Activated CD4-positive, alpha-beta T cell treated with anti-CD3 and anti-CD28 coated beads, Interleukin-2, amount 10 ng/mL, durations not matched to agents 7 days and 5 days (primary cell): ENCODE data around the gene DMRT1. TPM values are rescaled to one million over a fixed set of nuclear protein-coding genes. Genes with fewer than 3 reads are reported as not detected.
"Not testable (repeated sequence)": the region's sequence is repeated elsewhere in the genome, so short reads cannot be mapped to it uniquely, and the experiment has no call there.

ENCODE experiments used
- CTCF ChIA-PET: fragments of 350-600 bp; sonication (Branson Sonifier 250); formaldehyde crosslinking; loops from one replicate; lab custom pipeline; 2021; ENCODE audit warnings: antibody characterized with exemption; lab: Charles Lee
- POLR2A ChIA-PET: fragments of 350-600 bp; sonication (Branson Sonifier 250); formaldehyde crosslinking; loops from one replicate; lab custom pipeline; 2021; ENCODE audit warnings: antibody characterized with exemption; lab: Charles Lee
- DNase-seq: peaks from one replicate; pipeline ENCODE4 v3.0.0-alpha.2; 2020
- H3K27ac Mint-ChIP-seq: one replicate; pipeline ENCODE4 v1.8.0; 2021; ENCODE audit warnings: mild to moderate bottlenecking, moderate library complexity, mixed read lengths
- H3K27me3 Mint-ChIP-seq: one replicate; pipeline ENCODE4 v1.8.0; 2021; ENCODE audit warnings: mixed read lengths
- H3K36me3 Mint-ChIP-seq: one replicate; pipeline ENCODE4 v1.8.0; 2021; ENCODE audit warnings: low read depth, mixed read lengths
- H3K4me1 Mint-ChIP-seq: one replicate; pipeline ENCODE4 v1.8.0; 2021; ENCODE audit warnings: mixed read lengths
- H3K4me3 Mint-ChIP-seq: one replicate; pipeline ENCODE4 v1.8.0; 2021; ENCODE audit warnings: mild to moderate bottlenecking, moderate library complexity, mixed read lengths
- H3K9me3 Mint-ChIP-seq: one replicate; pipeline ENCODE4 v1.8.0; 2021; ENCODE audit warnings: mixed read lengths
- total RNA-seq, 2 experiments: library from RNA; stranded (reverse); gene quantifications; one replicate each; pipeline ENCODE4 v1.2.3, GENCODE V29; 2021

DMRT1 gene
- total RNA-seq, 2 experiments from 2014 or later: not detected

DNA sequence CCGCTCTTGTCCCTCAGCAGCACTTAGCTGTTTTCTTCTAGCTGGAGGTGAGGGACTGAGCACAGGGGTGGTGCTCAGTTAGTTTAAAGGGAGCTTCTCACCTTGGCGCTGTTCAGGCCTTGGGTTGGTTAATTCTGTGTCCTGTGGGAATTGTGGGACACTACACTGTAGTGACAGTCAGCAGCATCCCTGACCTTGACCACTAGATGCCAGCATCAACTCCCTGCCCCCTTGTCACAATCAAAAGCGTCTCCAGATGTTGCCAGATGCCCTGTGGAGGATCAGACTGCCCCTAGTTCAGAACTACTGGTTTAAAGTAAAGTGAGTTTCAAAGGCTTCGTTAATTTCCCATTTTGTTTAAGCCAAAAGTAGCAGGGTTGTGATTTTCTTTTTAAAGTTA, 69.5 kb downstream of the DMRT1 start:
- H3K4me3 Mint-ChIP-seq: no peak overlapping the region
- CTCF ChIA-PET: no interaction called here
- peaks cover 35% of the 10 kb centered on the region for H3K27me3 Mint-ChIP-seq
- H3K36me3 Mint-ChIP-seq: no peaks in the 10 kb centered on the region
- H3K27ac Mint-ChIP-seq: no peak overlapping the region
- no peaks in the 10 kb centered on the region for H3K9me3 Mint-ChIP-seq
- DNase-seq: no peak
- POLR2A ChIA-PET: no interaction called here
- no peaks in the 10 kb centered on the region for H3K4me1 Mint-ChIP-seq

DNA sequence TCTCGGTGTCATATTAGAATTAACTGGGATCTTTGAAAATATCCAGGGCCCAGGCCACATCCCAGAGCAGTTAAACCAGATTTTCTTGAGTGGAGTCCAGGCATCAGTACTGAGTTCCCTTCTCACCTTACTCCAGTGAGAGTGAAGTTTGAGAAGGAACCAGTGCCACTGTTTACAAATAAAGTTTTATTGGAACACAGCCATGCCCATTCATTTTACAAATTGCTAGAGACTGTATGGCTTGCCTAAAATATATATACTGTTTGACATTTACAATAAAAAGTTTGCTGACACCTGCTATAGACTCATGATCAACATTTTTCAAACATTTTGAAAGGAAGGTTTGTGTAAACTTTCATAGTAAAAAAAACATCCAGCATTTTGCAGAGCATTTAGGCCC, 71.3 kb downstream of the DMRT1 start:
- H3K4me3 Mint-ChIP-seq: no peak overlapping the region
- no peaks in the 10 kb centered on the region for H3K4me1 Mint-ChIP-seq
- ChIA-PET POLR2A (no interaction called here), CTCF (no interaction called here)
- H3K36me3 Mint-ChIP-seq: no peaks in the 10 kb centered on the region
- no peaks in the 10 kb centered on the region for H3K9me3 Mint-ChIP-seq
- H3K27ac Mint-ChIP-seq: no peak overlapping the region
- H3K27me3 Mint-ChIP-seq: peaks cover 23% of the 10 kb centered on the region
- no peak for DNase-seq

DNA sequence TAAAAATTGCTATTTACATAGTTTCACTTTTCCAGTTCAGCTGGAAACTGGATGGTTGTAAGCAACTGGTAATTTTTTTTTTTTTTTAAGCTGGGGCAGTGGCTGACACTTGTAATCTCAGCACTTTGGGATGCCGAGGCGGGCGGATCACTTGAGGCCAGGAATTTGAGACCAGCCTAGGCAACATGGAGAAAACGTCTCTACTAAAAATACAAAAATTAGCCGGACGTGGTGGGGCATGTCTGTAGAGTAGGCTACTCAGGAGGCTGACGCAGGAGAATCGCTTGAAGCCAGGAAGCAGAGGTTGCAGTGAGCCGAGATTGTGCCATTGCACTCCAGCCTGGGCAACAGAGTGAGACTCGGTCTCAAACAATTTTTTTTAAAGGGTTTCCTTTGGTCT, 72.0 kb downstream of the DMRT1 start:
- H3K4me3 Mint-ChIP-seq, H3K4me1 Mint-ChIP-seq, H3K36me3 Mint-ChIP-seq, DNase-seq, H3K9me3 Mint-ChIP-seq, POLR2A ChIA-PET, CTCF ChIA-PET, H3K27ac Mint-ChIP-seq: not testable (repeated sequence)
- H3K27me3 Mint-ChIP-seq: peaks cover 18% of the 10 kb centered on the region

DNA sequence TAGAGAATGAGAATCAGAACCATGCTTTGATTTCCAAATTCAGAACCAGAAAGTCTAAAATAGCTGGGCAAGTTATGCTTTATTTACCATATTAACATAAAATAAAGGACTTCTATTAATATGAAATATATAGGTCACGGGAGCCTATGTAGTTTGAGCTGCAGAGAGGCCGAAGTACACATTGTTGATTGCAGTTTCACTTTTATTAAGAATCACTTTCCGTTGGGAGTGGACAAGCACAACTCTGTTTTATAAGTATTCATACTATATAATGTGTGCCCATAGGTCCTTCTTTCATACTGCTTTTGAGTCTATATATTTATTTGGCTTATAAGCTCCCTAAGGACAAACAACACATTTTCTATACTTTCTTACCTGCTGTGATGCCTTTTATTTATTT, 76.2 kb downstream of the DMRT1 start:
- POLR2A ChIA-PET: no interaction called here

DNA sequence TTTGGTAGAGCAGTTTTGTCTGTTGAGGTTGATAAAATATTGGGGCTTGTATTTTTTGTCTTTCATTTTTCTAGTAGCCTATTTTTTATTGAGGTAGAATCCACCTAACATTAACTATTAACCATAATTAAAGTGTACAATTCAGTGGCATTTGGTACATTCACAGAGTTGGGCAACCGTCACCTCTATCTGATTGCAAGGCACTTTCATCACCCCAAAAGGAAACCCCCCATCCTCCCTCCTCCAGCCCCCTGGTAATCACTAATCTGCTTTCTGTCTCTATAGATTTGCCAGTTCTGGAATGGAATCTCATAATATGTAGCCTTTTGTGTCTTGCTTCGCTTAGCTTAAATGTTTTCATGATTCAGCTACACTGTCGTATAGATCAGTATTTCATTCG, 79.4 kb downstream of the DMRT1 start:
- no peaks in the 10 kb centered on the region for H3K9me3 Mint-ChIP-seq
- H3K4me3 Mint-ChIP-seq: no peak overlapping the region
- POLR2A ChIA-PET: no interaction called here
- peaks cover 4% of the 10 kb centered on the region for H3K27me3 Mint-ChIP-seq
- H3K27ac Mint-ChIP-seq: no peak overlapping the region
- H3K4me1 Mint-ChIP-seq: no peaks in the 10 kb centered on the region
- CTCF ChIA-PET: no interaction called here
- H3K36me3 Mint-ChIP-seq: no peaks in the 10 kb centered on the region
- DNase-seq: no peak

More for the DNA sequence above, 76.2 kb downstream of the DMRT1 start:
- Mint-ChIP-seq H3K27ac (no peak overlapping the region), H3K9me3 (no peaks in the 10 kb centered on the region), H3K27me3 (no peaks in the 10 kb centered on the region), H3K4me1 (no peaks in the 10 kb centered on the region), H3K4me3 (no peak overlapping the region), H3K36me3 (no peaks in the 10 kb centered on the region)
- DNase-seq: no peak
- CTCF ChIA-PET: interaction anchor here (1.0 kb wide), 1 partner anchor 88 kb away, joined by 3 read pairs; no protein-coding TSS in a partner anchor

DNA sequence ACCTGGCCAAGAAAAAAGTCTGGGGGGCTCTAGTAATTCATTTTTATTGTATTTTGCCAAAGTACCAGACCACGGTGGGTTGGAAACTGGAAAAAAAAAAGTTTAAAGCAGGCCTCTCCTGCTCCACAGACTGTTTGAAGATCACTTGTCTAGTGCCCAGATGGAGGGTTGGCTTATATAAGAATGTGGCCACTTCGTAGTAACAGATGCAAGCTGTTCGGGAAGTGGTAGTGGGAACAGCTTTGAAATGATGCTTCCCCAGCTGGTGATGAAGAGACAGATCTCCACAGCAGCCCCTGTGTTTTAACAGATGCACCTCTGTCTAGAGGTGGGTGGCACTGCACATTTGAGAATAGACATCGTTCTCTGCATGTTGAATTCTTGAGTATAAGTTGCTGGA, 80.7 kb downstream of the DMRT1 start:
- no peaks in the 10 kb centered on the region for H3K9me3 Mint-ChIP-seq
- ChIA-PET CTCF (no interaction called here), POLR2A (no interaction called here)
- H3K36me3 Mint-ChIP-seq: no peaks in the 10 kb centered on the region
- DNase-seq: no peak
- H3K4me3 Mint-ChIP-seq: no peak overlapping the region
- peaks cover 4% of the 10 kb centered on the region for H3K27me3 Mint-ChIP-seq
- no peaks in the 10 kb centered on the region for H3K4me1 Mint-ChIP-seq
- no peak overlapping the region for H3K27ac Mint-ChIP-seq

DNA sequence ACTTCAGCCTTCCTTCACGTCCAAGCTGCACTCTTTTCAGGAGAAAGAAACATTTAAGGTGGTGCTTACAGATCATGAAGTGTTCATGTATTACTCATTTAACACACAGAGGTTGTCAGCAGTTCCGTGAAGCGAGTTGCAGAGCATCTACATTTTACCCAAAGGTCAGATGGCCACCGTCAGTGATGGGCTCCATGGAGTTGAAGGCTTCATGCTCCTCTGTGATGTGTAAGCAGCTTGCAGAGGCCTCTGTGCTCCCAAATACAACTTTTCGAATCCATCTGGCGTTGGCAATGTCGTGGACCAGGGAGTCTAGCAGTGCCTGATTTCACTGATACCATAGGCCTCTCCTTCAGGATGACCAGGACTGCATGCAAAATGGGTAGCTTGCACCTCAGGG, 81.2 kb downstream of the DMRT1 start:
- Mint-ChIP-seq H3K9me3 (no peaks in the 10 kb centered on the region), H3K27me3 (peaks cover 7% of the 10 kb centered on the region), H3K36me3 (no peaks in the 10 kb centered on the region), H3K4me3 (no peak overlapping the region), H3K4me1 (no peaks in the 10 kb centered on the region), H3K27ac (no peak overlapping the region)
- ChIA-PET POLR2A (no interaction called here), CTCF (no interaction called here)
- no peak for DNase-seq

DNA sequence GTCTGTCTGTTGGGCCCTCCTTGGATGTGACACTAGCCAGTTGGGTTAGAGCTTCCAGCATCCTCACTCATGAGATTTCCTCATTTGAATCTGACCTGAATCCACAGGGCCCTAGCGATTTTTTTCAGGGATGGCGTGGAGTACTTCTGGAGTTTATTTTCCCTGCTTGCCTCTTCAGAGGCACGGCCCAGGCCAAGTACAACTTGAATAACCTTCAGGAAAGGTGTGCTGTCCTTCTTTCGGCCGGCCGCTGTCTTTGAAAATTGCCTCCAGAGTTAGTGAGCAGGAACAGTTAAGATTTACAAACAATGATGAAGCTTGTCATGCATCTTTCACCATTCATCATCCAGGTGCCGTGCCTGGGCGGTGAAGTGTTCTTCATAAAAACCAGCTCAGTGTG, 85.5 kb downstream of the DMRT1 start:
- H3K36me3 Mint-ChIP-seq: no peaks in the 10 kb centered on the region
- no peaks in the 10 kb centered on the region for H3K4me1 Mint-ChIP-seq
- H3K27me3 Mint-ChIP-seq: peaks cover 10% of the 10 kb centered on the region
- H3K4me3 Mint-ChIP-seq: no peak overlapping the region
- ChIA-PET CTCF (no interaction called here), POLR2A (no interaction called here)
- no peaks in the 10 kb centered on the region for H3K9me3 Mint-ChIP-seq
- DNase-seq: no peak
- H3K27ac Mint-ChIP-seq: no peak overlapping the region

DNA sequence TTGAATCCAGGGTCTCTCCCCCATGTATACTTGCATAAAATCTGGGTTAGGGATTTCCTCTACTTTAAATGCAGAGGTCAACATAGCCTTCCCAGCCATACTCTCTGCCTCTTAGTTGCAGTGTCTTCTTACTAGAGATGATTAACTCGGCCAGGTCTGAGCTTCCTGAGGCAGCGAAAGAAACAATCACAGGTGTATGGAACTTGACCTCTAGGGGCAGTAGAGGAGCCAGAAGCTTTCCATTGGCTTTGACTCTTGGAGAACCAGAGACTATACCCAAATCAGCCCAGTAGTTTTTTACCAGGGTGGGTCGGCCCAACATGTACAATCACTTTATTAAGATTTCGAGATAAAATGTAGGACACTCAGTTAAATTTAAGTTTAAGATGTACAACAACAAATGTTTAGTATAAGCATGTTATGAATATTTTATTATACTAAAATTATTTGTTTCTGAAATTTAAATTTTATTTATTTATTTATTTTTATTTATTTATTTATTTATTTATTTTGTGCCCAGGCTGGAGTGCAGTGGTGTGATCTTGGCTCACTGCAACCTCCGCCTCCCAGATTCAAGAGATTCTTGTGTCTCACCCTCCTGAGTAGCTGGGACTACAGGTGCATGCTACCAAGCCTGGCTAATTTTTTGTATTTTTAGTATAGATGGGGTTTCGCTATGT, 87.0 kb downstream of the DMRT1 start:
- no peak overlapping the region for H3K4me3 Mint-ChIP-seq
- peaks cover 10% of the 10 kb centered on the region for H3K27me3 Mint-ChIP-seq
- DNase-seq: peak; percentile 11
- no peaks in the 10 kb centered on the region for H3K36me3 Mint-ChIP-seq
- ChIA-PET POLR2A (no interaction called here), CTCF (no interaction called here)
- H3K4me1 Mint-ChIP-seq: no peaks in the 10 kb centered on the region
- H3K27ac Mint-ChIP-seq: no peak overlapping the region
- H3K9me3 Mint-ChIP-seq: no peaks in the 10 kb centered on the region

DNA sequence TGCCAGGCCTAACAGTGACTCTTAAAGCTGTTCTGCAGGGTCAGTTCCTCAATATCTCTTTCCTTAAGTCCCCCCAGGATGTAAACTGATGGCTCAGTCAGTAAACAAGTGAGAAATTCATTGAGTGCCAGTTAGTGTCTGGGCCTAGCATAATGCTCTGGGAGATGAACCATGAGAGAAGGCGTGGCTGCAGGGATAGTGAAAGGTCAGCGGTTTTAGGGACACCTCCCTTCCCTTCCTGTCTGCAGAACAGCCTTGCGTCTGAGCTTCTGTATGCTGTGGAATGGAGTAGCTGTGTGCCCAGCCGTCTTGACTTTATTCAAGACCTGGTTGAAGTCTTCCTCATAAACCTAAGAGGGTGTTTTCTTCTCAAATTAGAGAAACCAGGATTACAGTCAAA, 88.2 kb downstream of the DMRT1 start:
- Mint-ChIP-seq H3K4me3 (no peak overlapping the region), H3K27ac (no peak overlapping the region), H3K9me3 (no peaks in the 10 kb centered on the region), H3K36me3 (no peaks in the 10 kb centered on the region), H3K4me1 (no peaks in the 10 kb centered on the region), H3K27me3 (peaks cover 13% of the 10 kb centered on the region)
- CTCF ChIA-PET: no interaction called here
- DNase-seq: no peak
- POLR2A ChIA-PET: no interaction called here

DNA sequence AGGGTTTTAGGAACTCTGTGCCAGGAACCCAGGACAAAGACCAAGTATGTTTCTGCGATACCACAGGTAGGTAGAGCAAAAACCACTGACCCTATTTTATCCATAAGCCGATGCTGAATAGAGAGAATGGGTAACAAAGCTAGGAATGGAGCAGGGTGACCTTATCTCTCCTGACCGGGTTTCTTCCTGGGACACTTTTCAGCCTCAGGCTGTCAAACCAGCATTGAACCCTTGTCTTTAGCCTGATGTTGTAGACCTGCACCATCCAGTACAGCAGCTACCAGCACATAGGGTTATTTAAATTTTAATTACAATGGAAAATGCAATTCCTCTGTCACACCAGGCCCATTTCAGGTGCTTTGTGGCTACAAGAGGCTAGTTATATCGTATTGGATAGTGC, 91.9 kb downstream of the DMRT1 start:
- peaks cover 13% of the 10 kb centered on the region for H3K27me3 Mint-ChIP-seq
- H3K4me3 Mint-ChIP-seq: no peak overlapping the region
- H3K4me1 Mint-ChIP-seq: no peaks in the 10 kb centered on the region
- ChIA-PET CTCF (no interaction called here), POLR2A (no interaction called here)
- no peaks in the 10 kb centered on the region for H3K36me3 Mint-ChIP-seq
- no peaks in the 10 kb centered on the region for H3K9me3 Mint-ChIP-seq
- H3K27ac Mint-ChIP-seq: no peak overlapping the region
- DNase-seq: no peak

DNA sequence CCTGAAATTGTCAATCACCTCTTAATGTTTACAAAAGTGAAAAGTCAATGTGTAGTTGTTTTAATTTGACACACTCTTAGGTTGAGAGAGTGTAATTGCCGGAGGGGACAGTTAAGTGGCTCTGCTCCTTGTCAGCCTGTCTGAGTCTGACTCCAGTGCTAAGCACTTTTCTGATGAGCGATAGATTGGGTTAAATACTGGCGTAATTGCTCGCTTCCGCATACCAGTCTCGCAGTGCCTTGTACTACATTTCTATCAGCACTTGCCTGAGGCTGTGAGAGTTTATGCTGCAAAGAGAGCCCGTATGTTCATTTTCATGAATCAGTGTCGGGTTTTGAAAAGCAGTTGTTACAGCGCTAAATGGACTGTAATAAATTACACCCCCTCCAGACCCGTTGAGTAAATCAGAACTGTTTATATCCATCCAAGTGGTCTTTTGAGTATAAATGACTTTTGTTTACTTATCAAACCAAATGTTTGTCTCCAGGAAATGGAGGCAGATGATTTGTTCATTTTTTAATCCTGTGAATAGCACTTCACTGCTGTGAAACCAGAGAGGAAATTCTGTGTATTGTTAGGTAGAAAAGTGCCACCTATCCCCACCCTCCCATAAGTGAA, 94.0 kb downstream of the DMRT1 start:
- Mint-ChIP-seq H3K4me3 (no peak overlapping the region), H3K27ac (no peak overlapping the region), H3K9me3 (no peaks in the 10 kb centered on the region), H3K27me3 (peaks cover 20% of the 10 kb centered on the region), H3K4me1 (no peaks in the 10 kb centered on the region), H3K36me3 (no peaks in the 10 kb centered on the region)
- ChIA-PET POLR2A (no interaction called here), CTCF (no interaction called here)
- no peak for DNase-seq

DNA sequence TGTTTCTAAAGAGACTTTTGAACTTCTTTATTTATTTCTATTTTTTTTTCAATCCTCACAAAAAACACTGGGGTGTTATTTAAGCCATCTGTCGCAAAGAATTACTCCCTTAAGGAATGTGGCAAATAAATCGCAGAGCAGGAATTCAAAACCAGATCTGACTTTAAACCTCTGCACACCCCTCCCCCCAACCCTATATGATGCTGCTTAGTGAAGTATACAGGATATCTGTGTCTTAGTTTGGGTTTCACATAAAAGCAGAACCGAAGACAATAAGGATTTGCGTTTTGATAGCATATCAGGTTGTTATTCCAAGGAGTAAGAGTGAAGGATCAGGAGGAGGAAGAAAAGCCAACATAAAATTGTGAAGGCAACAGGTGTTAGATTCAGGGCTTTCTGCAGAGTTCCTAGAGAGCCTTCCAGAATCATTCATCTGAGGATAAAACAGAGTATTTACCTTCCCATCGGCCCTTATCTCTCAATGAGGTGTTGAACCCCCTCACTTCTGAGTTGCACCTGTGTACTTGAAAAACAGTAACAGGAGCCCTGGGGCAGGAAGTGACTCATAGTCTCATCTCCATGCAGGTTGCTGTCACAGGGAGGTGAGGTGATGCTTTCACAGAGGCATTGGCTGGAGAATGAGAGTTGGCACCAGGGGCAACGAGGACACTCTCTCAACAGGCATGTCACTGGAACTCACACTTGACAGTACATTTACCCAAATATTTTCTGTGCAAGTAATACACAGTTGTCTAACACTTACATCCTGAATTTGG, 101.5 kb downstream of the DMRT1 start:
- CTCF ChIA-PET: no interaction called here
- Mint-ChIP-seq H3K36me3 (no peaks in the 10 kb centered on the region), H3K4me1 (no peaks in the 10 kb centered on the region), H3K27ac (no peak overlapping the region), H3K4me3 (no peak overlapping the region), H3K27me3 (peaks cover 26% of the 10 kb centered on the region), H3K9me3 (no peaks in the 10 kb centered on the region)
- POLR2A ChIA-PET: no interaction called here
- no peak for DNase-seq
